GM21737 (cell line): ENCODE data around the gene AMBP.

ENCODE experiments used
- ATAC-seq: cut with Tn5 transposase; IDR thresholded peaks from one replicate; pipeline ENCODE4 v1.9.1; 2021; ENCODE audit warnings: mild to moderate bottlenecking, moderate library complexity; ENCODE audit not compliant: unreplicated experiment

AMBP gene

DNA sequence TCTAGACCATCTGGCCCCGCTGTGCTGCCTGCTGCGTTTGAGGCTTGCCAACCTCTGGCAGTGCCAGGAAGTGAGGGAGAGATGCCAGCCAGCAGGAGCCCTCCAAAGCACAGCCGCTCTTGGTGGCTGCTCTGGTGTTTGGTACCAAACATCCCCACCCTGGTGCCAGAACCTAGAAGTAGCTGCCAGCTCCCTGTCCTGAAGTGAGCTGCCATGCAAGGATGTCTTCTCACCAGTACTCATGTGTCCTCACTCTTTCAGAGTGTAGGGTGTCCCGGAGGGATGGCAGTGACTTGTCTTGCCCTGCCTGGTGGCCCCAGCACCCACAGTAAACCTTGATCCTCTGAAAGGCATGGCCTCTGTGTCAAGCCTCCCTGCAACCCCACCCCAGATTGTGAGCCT lies 43.4 kb downstream of the AMBP start:
- no peak for ATAC-seq

DNA sequence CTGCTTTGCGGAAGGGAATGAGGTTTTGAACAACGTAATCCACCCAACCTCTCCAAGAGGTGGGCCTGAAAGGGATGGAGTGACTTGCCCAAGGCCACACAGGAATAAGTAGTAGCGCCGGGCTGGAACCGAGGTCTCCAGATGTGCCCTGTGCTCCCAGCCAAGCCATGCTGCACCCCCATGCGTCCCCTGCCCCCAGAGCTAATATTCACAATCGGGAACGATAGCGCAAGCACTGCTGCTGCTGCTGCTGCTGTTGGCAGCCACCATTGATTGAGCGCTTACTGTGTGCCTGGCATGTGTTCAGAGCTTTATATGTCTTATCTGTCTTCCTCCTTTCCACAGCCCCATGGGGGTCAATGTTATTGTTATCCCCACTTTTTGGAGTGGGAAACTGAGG lies 43.9 kb downstream of the AMBP start:
- no peak for ATAC-seq

DNA sequence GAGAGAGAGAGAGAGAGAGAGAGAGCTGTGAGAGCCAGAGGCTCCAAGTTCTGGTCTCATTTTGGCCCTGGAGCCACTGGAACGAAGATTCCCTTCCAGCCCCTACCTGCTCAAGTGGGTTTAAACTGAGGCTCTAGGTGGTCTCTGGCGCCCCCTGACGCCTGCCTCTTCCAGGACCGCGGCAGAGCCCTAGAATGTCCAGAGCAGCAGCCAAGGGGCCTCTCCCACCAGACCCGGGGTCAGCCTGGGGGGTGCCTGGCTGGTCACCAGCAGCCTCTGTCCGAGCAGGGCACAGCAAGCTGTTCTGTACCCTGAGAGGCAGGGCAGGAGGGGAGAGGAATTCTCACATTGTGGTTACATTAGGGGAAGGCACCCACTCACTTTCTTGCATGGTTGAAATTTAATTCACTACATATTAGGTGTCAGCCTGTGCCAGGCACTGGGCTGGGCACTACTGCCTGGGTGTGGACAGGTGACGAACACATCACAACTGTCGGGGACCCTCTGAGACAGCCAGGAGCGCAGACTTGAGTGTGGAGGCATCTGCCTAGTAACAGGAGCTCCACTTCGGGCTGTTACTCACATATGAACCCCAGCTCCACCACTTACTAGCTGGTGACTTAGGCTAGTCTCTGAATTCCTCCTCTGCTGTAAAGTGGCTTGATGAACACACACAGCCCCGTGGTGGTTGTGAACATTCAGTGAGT lies 44.5 kb downstream of the AMBP start:
- no peak for ATAC-seq

DNA sequence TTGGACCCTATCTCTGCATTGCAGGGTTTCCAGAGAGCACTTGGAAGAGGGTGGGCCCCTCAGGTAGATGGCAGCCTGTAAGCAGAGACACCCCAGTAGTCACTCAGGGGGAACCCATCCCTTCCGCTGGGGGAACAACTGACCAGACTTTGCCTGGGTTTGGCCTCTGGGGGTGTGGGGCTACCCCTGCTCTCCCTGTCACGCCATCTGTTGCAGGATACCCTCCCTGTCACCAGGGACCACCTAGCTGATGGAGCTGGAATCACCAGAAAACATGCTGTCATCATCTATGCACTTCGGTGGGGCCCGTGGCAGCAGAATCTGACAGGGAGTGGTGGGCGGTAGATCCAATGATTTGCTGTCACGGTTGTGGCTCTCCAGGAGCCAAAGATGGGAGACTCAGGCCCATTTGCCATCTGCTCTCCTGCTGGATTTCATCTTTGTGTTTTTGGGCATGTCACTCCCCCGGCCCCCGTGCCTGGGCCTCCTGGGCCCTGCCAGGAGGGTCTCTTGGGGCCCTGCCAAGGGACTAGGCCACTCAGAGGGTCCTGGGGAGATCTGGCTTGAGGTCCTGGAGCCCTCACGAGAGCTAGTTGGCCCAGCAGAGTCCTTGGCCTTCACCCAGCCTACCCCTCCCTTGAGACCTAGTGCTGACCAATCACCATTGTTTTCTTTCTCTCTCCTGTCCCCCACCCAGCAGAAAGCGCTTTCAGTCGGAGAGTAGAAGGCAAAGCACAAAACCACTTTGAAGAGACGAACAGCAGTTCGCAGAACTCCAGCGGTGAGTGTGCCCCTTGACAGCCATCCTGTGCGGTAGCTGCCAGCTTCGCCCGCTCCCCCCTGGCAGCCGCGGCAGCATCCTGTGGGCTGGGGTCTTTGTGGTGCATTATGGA lies 45.9 kb downstream of the AMBP start:
- no peak for ATAC-seq

DNA sequence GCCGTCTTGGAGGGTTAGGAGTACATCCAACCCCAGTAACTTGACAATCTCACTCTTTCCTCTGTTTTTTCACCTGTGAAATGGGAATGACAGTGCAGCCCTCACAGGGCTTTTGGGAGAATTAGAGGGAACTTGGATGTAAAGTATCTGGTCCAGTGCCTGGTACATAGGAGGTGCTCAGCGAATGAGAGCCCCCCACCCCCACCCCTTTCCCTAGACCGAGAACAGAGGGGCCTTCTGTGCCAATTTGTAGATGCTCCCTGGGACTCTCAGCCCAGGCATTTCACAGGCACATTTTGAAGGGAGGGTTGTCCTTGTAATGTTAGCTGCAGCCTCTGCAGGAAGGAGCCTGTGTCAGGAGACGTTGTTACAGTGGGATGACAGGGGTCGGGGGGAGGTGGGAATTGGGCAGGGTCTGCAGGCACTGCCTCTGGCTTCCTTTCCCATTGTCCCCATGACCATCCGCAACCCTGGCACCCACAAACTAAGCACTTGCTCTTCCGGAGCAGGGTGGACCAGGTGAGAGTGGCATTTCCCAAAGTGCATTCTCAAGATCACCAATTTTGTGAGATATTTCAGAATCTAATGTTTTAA lies 47.0 kb downstream of the AMBP start:
- ATAC-seq, result no peak

DNA sequence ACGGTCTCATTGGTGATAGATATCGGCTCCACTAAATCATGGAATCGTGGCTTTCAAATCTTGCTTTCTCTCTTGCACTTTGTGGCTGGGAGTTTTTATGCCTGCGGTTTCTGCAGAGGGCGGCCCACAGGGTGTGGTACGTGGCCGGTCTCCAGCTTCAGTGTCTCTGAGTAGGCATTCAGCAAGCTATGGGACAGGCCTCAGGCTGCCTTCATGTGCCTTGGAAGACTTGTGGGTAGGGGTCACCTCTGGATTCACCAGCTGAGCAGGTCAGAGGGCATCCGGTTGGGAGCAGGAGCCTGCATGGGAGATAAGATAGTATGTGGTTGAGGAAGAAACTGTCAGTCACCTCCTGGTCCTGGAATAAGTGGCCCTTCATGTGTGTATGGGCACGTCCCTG lies 47.7 kb downstream of the AMBP start:
- ATAC-seq, result no peak

DNA sequence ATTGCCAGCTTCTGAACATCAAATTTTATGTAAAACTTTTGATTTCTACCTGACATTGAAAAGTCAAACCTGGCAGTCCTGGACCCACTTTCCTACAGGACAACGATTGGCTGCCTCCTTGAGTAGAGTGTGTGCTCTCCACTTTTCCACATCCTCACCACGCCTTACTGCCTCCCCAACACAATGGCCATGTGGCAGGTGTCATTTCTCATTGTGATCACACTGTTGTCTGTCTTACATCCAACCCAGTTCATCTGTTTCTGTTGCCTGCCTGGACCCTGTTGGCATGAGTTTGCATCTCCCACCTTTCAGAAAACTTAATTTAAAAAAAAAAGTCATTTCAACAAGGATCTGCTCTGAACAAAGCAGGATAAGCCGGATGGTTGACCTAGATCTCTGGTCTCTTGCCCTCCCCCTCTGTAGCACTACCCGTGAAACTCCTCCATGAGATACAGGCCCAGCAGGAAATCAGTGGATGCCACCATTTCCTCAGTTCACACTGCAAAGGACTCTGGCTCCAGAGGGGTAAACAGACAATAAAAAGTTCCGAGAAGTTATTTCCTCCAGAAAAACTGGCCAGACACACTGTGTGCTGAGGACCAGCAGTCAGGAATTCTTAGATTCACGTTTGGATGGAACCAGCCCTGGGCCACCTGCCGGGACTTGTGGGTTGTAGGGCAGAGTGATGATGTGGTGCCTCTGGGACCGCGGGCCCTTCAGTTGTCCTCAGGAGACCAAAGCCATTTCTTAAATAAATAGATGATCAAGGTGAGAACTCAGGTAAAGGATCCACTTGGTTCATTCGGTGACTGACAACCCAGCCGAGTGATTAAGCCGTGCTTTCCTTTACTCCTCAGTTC lies 48.6 kb downstream of the AMBP start:
- no peak for ATAC-seq

DNA sequence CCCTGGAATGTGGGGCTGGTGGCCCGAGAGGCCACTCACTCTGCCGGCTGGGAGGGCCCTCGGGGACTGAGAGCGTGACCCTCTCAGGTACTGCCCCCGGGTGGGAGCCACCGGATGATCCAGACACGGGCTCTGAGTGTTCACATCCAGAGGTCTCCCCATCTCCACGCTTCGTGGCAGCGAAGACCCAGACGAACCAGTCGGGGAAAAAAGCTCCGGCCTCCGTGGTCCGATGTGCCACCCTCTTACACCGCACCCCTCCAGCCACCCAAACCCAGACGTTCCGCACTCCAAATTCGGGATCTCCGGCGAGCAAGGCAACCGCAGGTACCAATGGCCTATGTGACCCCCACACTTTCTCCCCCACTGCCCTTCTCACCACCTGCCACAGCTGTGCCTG lies 49.5 kb downstream of the AMBP start:
- ATAC-seq, result no peak

DNA sequence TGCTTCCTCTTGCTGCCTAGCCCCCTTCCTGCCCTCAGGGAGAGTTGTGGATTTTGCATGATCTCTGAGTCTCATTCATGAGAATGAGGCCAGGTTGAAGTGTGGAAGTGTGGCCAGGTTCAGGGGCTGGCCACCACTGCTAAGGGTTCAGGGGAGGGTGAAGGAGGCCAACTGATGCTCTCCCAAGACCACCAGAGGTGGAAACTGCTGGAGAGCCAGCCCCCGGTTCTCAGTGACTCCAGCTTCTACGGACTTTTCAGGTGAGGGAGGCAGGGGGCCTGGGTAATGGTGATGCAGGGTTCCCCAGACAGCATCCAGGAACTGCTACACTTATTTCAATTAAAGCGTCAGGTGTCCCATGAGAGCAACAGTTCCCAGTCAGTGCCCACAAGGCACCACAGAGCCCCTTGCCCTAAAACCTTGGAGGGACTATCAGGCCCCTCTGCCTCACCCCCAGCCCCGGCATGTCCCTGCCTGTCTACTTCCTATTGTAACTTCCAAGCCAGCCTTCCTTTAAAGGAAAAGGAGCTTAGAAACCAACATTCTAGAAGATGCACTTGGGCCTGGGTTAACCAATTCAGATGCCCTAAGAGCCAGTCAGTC lies 50.1 kb downstream of the AMBP start:
- no peak for ATAC-seq

DNA sequence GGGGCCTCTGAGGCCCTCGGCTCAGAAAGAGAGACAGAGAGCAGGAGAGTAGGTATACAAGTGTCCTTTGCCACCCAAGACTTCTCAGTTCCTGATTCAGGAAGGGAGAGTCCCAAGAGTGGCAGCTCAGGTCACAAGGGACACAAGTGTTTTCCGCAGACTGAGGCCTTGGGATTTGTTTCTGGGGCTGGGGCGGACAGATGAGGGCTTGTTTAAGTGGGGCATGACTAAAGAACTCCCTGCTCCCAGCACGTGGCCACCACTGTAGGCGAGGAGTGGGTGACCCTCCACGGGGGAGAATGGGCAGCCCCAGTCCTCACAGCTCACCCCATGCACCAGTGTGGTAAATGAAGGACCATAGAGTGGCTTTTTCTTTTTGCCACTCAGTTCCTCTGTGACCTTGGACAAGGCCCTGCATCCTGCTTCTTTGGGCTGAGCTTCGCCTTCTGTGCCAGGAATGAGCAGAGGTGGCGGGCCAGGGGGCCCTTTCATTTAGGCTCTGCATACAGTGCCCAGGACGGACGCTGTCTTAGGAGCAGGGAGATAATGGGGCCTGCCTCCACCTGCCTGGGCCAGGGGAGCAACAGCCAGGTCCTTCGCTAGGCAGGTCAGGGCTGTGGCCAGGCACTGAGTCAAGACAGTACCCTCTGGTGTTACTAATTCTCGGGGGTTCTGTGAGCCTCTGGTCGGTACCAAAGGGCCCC lies 50.8 kb downstream of the AMBP start:
- ATAC-seq, result no peak

DNA sequence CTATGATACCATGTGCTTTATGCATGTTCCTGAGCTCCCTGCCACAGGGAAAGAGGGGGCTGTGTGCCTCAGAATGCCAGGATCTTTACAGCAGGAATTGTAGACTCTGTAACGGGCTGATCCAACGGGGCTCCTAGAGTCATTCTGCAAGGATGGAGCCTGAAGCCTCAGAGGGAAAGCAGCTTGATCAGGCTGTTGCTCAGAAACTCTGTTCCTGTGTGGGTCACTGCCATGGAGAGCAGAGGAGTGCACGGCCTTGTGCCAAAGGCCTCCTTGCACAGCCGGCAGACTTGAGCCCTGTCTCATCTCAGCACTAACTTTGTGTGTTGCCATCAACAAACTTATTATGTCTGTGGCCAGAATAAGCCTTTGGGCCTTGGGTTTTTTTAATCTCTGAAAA lies 51.8 kb downstream of the AMBP start:
- no peak for ATAC-seq

DNA sequence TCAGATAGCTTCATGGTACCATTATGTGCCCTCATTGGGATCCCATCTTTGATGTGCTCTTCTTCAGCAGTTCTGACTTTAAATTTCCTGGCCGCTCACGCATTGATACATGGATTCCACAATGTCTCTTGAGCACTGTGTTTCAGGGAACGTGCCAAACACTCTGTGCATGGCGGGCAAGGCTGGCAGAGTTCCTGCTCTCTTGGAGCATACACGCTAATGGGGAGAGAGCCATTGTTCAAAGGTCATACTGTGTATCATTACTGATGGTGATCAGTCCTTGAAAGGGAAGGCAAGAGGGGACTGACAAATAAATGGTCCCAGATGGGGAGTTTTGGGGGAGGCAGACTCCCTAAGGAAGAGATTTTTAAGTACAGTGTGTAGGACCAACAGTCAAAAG lies 52.3 kb downstream of the AMBP start:
- no peak for ATAC-seq

DNA sequence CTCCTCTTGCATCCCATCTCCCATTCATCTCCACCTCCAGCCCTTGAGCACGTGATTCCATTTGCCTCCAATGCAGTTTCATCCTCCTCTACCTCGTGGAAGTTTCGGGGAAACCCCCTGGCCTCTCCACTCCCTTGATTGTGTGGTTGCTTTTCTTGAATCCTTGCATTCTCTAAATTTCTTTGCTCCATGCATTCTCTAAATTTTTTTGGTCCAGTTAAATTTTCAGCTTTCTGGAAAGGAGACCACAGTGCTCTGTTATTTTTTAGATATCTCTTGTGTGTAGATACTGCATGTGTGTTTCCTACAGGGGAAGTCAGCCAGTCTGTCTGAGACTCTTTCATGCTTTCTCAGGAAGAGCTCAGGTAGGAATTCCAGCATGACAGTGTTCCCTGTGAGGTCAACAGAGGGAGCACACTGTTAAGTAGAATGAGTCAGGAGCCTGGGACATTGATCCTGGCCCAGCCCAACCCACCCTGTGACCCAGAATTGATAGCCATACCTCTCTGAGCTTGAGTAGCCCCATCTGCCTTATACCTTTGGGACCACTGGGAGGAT lies 52.8 kb downstream of the AMBP start:
- no peak for ATAC-seq

DNA sequence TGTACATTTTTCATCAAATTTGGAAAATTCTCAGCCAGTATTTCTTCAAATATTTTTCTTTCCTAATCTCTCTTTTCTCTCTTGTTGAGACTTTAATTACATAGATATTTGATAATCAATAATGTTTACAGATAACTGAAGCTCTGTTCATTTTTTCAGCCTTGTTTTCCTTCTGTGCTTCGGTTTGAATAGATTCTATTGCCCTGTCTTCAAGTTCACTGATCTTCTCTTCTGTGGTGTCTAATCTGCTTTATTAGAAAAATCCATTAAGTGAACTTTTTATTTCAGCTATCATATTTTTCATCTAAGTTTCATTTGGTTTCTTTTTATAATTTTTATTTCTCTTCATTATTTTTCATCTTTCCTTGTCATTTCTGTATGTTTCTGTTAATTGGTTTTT lies 54.1 kb downstream of the AMBP start:
- no peak for ATAC-seq

DNA sequence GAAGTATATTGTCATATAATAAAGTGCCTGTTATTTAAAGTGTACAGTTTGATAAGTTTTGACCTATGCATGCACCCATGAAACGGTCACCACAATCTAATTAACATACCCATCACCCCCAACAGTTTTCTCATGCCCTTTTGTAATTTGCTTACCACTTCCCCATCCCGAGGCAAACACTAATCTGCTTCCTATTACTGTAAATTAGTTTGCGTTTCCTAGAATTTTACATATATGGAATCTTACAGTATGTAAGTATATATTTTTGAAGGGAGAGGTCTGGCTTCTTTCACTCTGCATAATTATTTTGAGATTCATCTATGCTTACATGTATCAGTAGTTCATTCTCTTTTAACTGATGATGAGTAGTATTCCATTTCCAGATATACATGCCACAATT lies 56.5 kb downstream of the AMBP start:
- ATAC-seq, result no peak

DNA sequence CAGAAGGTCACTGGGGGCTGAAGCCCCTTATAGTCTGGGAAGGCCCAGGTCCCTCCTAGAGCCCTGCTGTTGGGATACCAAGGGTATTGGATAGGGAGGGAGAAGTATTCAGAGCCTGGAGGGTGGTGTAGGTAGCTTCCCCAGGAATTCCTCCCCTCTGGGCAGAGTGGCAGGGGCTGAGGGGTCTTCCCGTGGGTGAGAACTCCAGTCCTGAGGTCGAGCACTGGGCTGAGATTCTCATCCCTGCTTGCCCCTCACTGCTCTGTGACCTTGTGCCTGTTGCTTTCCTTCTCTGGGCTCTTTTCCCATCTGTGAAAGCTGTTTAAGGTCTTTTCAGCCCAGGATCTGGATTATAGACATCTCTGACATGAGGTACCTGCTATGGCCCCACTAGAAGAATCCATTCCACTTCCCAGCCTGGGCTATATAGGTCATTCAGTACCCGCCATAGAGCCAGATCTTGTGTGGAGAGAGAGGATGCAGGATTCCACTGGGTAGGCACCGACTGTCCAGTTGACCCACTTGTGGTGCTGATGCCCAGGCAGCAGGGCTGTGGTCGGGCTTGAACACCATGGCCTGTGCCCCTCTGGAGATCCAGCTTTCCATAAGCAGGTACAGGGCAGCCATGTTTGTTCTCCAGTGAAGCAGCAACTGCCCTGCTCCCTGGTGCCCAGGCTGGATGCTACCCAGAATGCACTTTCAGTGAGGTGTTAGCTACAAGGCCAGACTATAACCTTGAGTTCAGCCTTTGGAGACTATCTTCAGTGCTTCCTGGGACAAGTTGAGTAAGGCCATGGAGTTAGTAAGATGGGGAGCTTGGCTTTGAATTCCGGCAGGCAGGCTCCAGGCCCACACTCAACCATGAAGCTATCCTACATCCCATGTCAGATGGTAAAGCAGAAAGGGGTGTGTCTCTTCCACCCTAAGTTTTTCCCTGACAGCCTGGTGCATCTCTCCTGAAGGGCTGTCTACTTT lies 60.1 kb downstream of the AMBP start:
- no peak for ATAC-seq

DNA sequence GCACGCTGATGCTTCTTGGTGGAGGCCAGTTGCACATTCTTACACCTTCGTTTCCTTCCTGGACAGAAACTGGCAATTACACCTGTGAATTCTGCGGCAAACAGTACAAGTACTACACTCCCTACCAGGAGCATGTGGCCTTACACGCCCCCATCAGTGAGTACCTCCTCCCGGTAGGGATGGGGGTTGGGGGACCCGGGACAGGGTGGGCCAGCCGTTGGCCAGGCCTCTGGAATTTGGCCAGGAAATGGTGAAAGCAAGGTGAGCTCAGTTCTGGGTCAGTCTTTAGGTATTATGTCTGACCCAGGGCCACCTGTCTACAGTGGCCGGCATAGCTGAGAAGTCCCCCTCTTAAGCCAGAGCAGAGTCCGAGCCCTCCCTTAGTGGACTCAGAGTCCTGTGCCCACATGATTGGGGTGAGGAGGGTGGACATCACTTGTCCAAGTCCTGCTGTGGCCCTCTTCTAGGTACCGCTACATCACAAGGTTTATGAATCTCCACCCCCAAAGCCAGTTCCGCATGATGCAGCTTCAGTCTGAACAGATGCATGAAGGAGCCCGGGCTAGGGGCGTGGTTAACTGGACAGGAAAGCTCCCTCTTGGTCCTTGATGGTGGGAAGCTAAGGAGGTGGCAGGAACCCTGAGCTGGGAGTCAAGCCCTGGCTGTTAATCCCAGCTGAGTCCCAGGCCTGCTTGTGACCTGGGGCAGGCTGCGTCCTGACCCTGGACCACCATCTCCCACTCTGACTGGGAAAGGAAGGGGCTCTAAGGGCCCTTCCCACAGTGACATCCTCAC lies 61.3 kb downstream of the AMBP start:
- ATAC-seq, result no peak

DNA sequence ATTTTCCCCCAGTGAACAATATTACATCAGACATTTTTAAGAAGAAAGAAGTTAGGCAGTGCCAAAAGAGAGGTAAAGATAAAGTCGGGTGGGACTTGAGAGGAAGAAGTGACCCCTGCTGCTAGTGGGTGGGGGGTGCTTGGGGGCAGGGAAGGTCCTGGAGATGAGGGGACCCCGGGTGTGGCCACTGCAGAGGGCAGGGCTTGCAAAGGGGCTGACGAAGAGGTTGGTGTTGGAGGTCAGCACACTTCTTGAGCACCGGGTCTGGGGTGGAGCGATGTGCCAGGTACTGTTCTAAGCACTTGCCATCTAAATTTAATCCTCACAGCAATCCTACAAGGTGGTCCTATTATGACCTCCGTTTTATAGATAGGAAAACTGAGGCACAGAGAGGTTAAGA lies 62.0 kb downstream of the AMBP start:
- ATAC-seq, result no peak
